Measurements from ENCODE around the gene TUBB1.

- no peak for TF ChIP-seq CTCF (IDR thresholded peaks at IDR 0.05)
- TF ChIP-seq EZH2 (IDR thresholded peaks at IDR 0.05; ENCODE audit: borderline replicate concordance, insufficient read depth, low read depth, low read length, poor library complexity, severe bottlenecking), result no peak
Measured at GRCh38 chr20:58997141-58997770, 22.0 kb upstream of the TUBB1 start.
